Iris pigment epithelial cell (primary cell): ENCODE results near the gene KLF9.

Experiments used
- DNase-seq: peaks from one replicate; pipeline ENCODE4 v3.0.0-alpha.2; 2011; ENCODE audit warnings: low read depth

Gene KLF9

GRCh38 chr9:70413799-70414775 is at the start of gene KLF9:
Gene KLF9, minus strand, starts transcription at chr9:70414657. Its CDS starts 1,294 bp downstream, at chr9:70413363.
- peak; percentile 99 for DNase-seq

DNA sequence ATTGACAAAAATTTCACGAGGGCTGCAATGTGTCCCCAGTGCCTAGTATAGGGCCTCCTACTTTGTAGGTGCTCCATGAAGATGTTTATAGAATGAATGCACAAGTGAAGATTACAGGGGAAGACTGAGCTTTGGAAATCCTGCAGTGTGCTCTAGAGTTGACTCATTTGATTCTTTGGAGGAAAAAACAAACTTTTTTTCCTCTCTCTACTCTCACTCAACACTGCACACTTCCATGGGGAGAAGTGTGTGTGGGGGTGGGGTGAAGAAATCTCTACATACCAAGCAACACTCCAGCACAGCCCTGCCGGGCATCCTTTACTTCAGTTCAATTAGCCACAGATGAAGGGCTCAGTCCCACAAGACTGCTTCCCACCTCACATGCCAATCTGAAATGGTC is 49.4 kb upstream of the KLF9 start:
- DNase-seq: no peak

GRCh38 chr9:70462300-70462699 is 47.8 kb upstream of the KLF9 start:
- no peak for DNase-seq

DNA sequence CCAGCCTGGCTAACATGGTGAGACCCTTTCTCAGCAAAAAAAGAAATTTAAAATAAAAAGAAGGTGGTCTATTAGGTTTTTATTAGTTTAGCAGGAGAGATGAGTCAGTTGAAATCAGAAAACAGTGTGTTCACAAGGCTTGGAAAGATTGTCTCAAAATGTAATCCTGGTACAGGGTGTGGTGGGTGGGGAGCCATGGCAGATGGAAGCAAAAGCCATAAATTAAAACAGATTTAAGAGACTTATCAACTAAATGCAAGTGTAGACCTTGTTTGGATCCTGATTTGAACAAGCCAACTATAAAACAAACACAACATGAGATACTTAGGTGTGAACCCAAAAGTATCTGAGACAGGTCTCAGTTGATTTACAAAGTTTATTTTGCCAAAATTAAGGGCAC is 42.8 kb upstream of the KLF9 start:
- no peak for DNase-seq

- no peak for DNase-seq
Measured at GRCh38 chr9:70455993-70456704, 41.7 kb upstream of the KLF9 start.

GRCh38 chr9:70452365-70452764 is 37.9 kb upstream of the KLF9 start:
- DNase-seq: no peak

- DNase-seq: peak; percentile 46
Measured at GRCh38 chr9:70451765-70452164, 37.3 kb upstream of the KLF9 start.

DNA sequence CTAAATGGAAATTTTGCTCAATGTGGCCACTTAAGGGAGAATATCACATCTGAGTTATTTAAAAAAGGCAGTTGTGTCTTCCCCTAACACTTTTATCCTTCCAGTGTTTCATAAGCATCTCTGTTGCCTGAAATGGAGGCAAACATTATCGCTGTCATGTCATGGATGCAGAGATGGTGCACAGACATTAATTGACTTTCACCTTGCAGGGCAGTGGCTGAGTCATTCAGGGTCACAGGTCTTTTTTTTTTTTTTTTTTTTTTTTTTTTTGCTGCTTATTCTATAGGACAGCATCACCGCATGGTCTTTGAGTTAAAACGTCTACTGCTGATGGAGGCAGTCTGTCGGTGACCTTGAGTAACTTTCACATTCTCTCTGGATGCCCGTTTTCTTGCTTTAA is 36.3 kb upstream of the KLF9 start:
- DNase-seq: no peak

DNA sequence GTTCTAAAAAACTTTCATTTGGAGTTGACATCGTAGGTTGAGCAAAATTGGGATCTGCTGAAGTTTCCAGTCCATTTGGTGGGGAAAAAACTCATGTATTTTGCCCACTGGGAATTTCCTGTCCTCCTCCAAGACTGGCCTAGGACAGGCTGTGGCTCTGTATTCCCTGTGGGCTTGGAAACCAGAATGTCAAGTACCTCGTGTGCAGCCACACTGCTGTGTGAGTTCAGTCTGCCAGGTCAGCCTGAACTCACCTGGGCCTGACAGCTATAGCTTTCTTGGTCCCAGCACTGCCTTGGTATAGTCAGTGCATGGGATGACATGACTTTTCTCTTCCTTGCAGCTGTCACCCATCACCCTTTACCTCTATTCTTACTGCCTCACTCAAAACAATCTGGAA is 35.0 kb upstream of the KLF9 start:
- DNase-seq: no peak

DNA sequence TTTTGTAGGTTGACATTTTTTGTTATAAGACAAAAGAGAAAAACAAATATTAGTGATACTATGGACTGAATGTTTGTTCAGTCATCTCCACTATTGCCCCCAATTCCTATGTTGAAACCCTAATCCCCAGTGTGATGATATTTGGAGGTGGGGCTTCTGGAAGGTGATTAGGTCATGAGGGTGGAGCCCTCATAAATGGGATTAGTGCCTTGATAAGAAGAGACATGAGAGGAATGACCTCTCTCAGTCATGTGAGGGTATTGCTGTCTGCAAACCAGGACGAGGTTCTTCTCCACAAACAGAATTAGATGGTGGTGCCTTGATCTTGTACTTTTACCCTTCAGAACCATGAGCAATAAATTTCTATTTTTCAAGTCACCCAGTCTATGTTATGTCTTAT is 34.5 kb upstream of the KLF9 start:
- DNase-seq: no peak

GRCh38 chr9:70444904-70445303 is 30.4 kb upstream of the KLF9 start:
- peak; percentile 37 for DNase-seq

DNA sequence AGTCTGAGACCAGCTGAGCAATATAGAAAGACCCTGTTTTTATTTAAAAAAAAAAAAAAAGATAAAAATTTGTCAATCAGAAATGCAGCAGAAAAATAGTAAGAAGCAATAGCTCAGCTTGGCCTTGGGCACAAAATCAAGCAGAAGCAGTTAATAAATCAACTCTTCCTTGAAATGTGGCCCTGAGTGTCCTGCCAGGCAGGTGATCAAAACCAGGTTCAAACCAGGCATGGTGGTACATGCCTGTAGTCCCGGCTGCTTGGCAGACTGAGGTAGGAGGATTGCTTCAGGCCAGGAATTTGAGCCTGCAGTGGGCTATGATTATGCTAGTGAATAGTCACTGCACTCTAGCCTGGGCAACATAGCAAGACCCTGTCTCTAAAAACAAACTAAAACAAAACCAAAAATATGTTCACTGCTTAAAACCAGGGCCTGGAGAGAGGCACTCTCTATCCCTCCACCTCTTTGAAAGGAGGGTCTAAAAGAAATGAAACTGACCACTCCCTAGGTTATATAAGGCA is 27.9 kb upstream of the KLF9 start:
- no peak for DNase-seq

GRCh38 chr9:70441622-70442021 is 27.2 kb upstream of the KLF9 start:
- no peak for DNase-seq

- peak; percentile 82 for DNase-seq
Measured at GRCh38 chr9:70439991-70440706, 25.7 kb upstream of the KLF9 start.

DNA sequence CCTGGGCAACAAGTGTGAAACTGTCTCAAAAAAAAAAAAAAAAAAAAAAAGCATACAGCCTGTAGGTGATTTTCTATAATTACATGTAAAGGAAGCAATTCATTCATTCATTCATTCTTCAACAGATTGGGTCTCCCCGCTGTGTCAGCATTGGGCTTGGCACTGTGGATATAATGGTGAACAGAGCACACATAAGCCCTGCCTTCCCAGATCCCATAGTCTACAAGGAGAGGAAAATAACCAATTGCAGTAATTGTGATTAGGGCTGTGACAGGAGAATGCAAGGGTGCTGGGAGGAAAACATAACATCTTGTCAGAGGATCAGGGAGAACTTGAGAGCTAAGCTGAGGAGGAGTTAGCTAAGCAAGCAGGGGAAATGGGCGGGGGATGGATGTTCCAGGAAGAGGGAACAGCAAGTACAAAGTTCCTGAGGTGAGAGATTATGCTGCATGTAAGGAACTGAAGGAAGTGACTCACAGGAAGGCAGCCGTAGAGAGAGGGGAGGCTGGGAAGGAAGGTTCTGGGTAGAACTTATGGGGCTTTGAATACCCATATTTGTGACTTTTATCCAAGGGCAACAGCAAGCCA is 24.0 kb upstream of the KLF9 start:
- peak; percentile 92 for DNase-seq

DNA sequence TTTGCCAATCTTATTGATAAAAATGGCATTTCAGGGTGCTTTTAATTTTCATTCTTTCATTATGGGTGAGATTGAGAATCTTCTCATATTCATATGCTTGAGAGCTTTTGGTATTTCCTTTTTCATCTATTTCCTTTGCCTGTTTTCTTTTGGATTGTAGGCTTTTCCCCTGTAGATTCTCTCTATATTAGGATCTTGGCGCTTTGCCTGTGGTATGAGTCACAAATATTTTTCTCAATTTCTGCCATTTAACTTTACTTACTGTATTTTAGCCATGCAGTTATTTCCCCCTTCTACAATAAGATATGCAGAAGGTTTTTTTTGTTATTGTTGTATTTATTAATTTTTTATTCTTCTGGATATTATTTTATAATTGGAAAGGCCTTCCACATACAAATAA is 21.5 kb upstream of the KLF9 start:
- peak; percentile 77 for DNase-seq

- DNase-seq: no peak
Measured at GRCh38 chr9:70429899-70430298, 15.4 kb upstream of the KLF9 start.

GRCh38 chr9:70428781-70429180 is 14.3 kb upstream of the KLF9 start:
- peak; percentile 28 for DNase-seq

DNA sequence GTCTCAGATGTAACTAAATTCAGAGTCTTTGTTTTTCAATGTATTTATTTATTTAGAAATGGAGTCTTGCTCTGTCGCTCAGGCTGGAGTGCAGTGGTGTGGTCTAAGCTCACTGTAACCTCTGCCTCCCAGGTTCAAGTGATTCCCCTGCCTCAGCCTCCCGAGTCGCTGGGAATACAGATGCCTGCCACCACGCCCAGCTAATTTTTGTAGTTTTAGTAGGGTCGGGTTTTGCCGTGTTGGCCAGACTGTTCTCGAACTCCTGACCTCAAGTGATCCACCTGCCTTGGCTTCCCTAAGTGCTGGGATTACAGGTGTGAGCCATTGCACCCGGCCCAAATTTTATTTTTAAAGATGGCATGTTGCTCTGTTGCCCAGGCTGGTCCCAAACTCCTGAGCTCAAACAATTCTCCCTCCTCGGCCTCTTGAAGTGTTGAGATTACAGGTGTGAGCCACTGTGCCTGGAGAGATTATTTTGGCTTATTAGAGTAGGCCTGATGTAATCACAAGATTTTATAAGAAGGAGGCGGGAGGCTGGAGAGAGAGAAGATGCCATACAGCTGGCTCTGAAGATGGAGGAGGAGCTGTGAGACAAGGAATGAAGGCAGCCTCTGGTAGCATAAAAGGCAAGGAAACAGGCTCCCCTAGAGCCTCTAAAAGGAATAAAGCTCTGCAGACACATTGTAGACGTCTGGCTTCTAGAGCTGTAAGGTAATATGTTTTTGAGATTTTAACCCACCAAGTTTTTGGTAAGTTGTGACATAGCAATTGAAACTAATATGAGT is 12.9 kb upstream of the KLF9 start:
- DNase-seq: no peak

- DNase-seq: no peak
Measured at GRCh38 chr9:70425192-70425591, 10.7 kb upstream of the KLF9 start.
